SK-N-SH (cell line): ENCODE results near the gene TAS2R16. TPM values are rescaled to one million over a fixed set of nuclear protein-coding genes. Genes with fewer than 3 reads are reported as not detected.

ENCODE experiments used
- CTCF ChIA-PET: fragments of 300-600, 350-600 bp; formaldehyde crosslinking; extraction: SDS; loops from one replicate; lab custom pipeline; 2021; lab: Yijun Ruan, JAX
- POLR2A ChIA-PET: fragments of 350-600 bp; sonication (Branson Sonifier 250); formaldehyde crosslinking; extraction: SDS; loops from one replicate; lab custom pipeline; 2020; ENCODE audit warnings: antibody characterized with exemption, inconsistent platforms; lab: Yijun Ruan, JAX
- DNase-seq: peaks from one replicate; pipeline ENCODE4 v3.0.0; 2012
- H2AFZ ChIP-seq: fragments of 200-600 bp; sonication (generic); 2 replicates; pipeline ENCODE4 v1.8.1; 2016; ENCODE audit warnings: antibody characterized with exemption, mild to moderate bottlenecking, low read depth
- H3F3A ChIP-seq: fragments of 200-600 bp; sonication (generic); replicated peaks from 2 replicates; pipeline ENCODE3; 2016; ENCODE audit warnings: antibody characterized with exemption, mild to moderate bottlenecking; ENCODE audit not compliant: insufficient read depth
- H3K27ac ChIP-seq, 2 experiments: fragments of 200-500 bp in 1 of 2; fragments of 200-600 bp in 1 of 2; sonication (Bioruptor generic) in 1 of 2; sonication (generic), shearing (Covaris generic) in 1 of 2; 2 replicates each; pipeline versions ENCODE4 v1.5.1 to v1.6.1; 2014 to 2016; ENCODE audit warnings: low read depth in 2 of 2, inconsistent platforms in 1 of 2, low read length in 1 of 2, mild to moderate bottlenecking in 1 of 2, mixed read lengths in 1 of 2
- H3K27me3 ChIP-seq: fragments of 200-600 bp; sonication (generic), shearing (Covaris generic); 2 replicates; pipeline ENCODE4 v1.6.1; 2016; ENCODE audit warnings: mixed run types; ENCODE audit not compliant: insufficient read depth
- H3K36me3 ChIP-seq, 2 experiments: fragments of 200-500 bp in 1 of 2; fragments of 200-600 bp in 1 of 2; sonication (Bioruptor generic) in 1 of 2; sonication (generic) in 1 of 2; replicated peaks in 1 of 2; 2 replicates each; pipeline versions ENCODE3 to v1.5.1; 2014 to 2016; ENCODE audit warnings: low read length in 1 of 2, mild to moderate bottlenecking in 1 of 2; ENCODE audit not compliant: insufficient read depth in 2 of 2, control insufficient read depth in 1 of 2
- H3K4me1 ChIP-seq, 2 experiments: fragments of 200-500 bp in 1 of 2; fragments of 200-600 bp in 1 of 2; sonication (Bioruptor generic) in 1 of 2; sonication (generic), shearing (Covaris generic) in 1 of 2; 2 replicates each; pipeline versions ENCODE4 v1.5.1 to v1.6.1; 2014 to 2016; ENCODE audit warnings: low read depth in 1 of 2, low read length in 1 of 2, mixed run types in 1 of 2; ENCODE audit not compliant: insufficient read depth in 2 of 2, control insufficient read depth in 1 of 2
- H3K4me2 ChIP-seq: fragments of 200-600 bp; sonication (generic), shearing (Covaris generic); 2 replicates; pipeline ENCODE4 v1.6.1; 2017; ENCODE audit warnings: mixed run types
- H3K4me3 ChIP-seq, 2 experiments: fragments of 200-500 bp in 1 of 2; fragments of 200-600 bp in 1 of 2; sonication (Bioruptor generic) in 1 of 2; sonication (generic), shearing (Covaris generic) in 1 of 2; 2 replicates each; pipeline versions ENCODE4 v1.5.1 to v1.8.1; 2014 to 2016; ENCODE audit warnings: low read depth in 2 of 2, inconsistent platforms in 1 of 2, low read length in 1 of 2, mild to moderate bottlenecking in 1 of 2, mixed read lengths in 1 of 2, moderate library complexity in 1 of 2
- H3K79me2 ChIP-seq: fragments of 200-600 bp; sonication (generic); 2 replicates; pipeline ENCODE4 v1.8.1; 2017; ENCODE audit warnings: mild to moderate bottlenecking; ENCODE audit not compliant: insufficient read depth
- H3K9ac ChIP-seq: fragments of 200-600 bp; sonication (generic); 2 replicates; pipeline ENCODE4 v1.6.1; 2017; ENCODE audit warnings: mixed run types
- H3K9me2 ChIP-seq: fragments of 200-600 bp; sonication (generic); 2 replicates; pipeline ENCODE4 v1.6.1; 2017; ENCODE audit warnings: mixed run types
- H3K9me3 ChIP-seq: fragments of 200-600 bp; sonication (generic); 2 replicates; pipeline ENCODE4 v1.6.1; 2017; ENCODE audit warnings: mixed run types, mild to moderate bottlenecking, moderate library complexity
- H4K20me1 ChIP-seq: fragments of 200-600 bp; sonication (generic); 2 replicates; pipeline ENCODE4 v1.6.1; 2017; ENCODE audit warnings: mild to moderate bottlenecking, mixed run types; ENCODE audit not compliant: insufficient read depth
- CTCF ChIP-seq: fragments of 200-600 bp; sonication (generic); IDR thresholded peaks from 2 replicates; pipeline ENCODE4 v1.6.1; 2017; ENCODE audit warnings: antibody characterized with exemption, mild to moderate bottlenecking, moderate library complexity
- FOXJ3 ChIP-seq: sonication (generic); formaldehyde crosslinking; IDR thresholded peaks from 2 replicates; pipeline ENCODE4 v1.5.1; 2020; ENCODE audit warnings: mild to moderate bottlenecking, missing genetic modification reagents
- FOXM1 ChIP-seq: IDR thresholded peaks from 2 replicates; pipeline ENCODE4 v1.4.0; 2012; ENCODE audit warnings: low read depth, mild to moderate bottlenecking
- JUND ChIP-seq: IDR thresholded peaks from 2 replicates; pipeline ENCODE4 v1.4.0; 2012
- MAX ChIP-seq: IDR thresholded peaks from 2 replicates; pipeline ENCODE4 v1.4.0; 2012; ENCODE audit warnings: low read depth
- POLR2AphosphoS5 ChIP-seq: IDR thresholded peaks from 2 replicates; pipeline ENCODE4 v1.6.1; 2012; ENCODE audit warnings: low read depth, low read length
- REST ChIP-seq: IDR thresholded peaks from 2 replicates; pipeline ENCODE4 v1.6.1; 2012; ENCODE audit warnings: mild to moderate bottlenecking, low read depth, low read length, moderate library complexity
- RFX5 ChIP-seq: IDR thresholded peaks from 2 replicates; pipeline ENCODE4 v1.6.1; 2012; ENCODE audit warnings: mild to moderate bottlenecking, improper control_type of control experiment, low read length
- SIN3A ChIP-seq: IDR thresholded peaks from 2 replicates; pipeline ENCODE4 v1.6.1; 2012; ENCODE audit warnings: low read depth, mild to moderate bottlenecking, low read length, moderate library complexity, borderline replicate concordance
- TAF1 ChIP-seq: IDR thresholded peaks from 2 replicates; pipeline ENCODE4 v1.6.1; 2012; ENCODE audit warnings: low read depth, mild to moderate bottlenecking, low read length, moderate library complexity, borderline replicate concordance
- USF1 ChIP-seq: IDR thresholded peaks from 2 replicates; pipeline ENCODE4 v1.4.0; 2012; ENCODE audit warnings: low read depth, borderline replicate concordance
- ZBTB33 ChIP-seq: IDR thresholded peaks from 2 replicates; pipeline ENCODE4 v1.4.0; 2012; ENCODE audit warnings: low read depth, borderline replicate concordance
- whole genome bisulfite sequencing: methylation state at CpG from one replicate; pipeline ENCODE4 v1.1.6; 2017; ENCODE audit warnings: low lambda C conversion rate; 5-methylcytosine and 5-hydroxymethylcytosine counted together
- polyA plus RNA-seq, 3 experiments: library from polyadenylated mRNA; depleted of rRNA; stranded (reverse); fragments of >200 nt; gene quantifications; 2 replicates each; pipeline ENCODE4 v1.2.3, GENCODE V29; 2012

TAS2R16 gene
- polyA plus RNA-seq, 1 of the 3 experiments (the other 2 are of a cell fraction): not detected

GRCh38 chr7:122975341-122975740 lies 20.2 kb downstream of the TAS2R16 start:
- ChIA-PET CTCF (no interaction called here), POLR2A (no interaction called here)
- Histone ChIP-seq H3K9me2 (no peaks in the 10 kb centered on the region), H3K4me1 (0 out of 4 replicates have a peak, but pooled peaks cover 0 to 8% of the 10 kb centered on the region in 2 experiments), H4K20me1 (no peaks in the 10 kb centered on the region), H3K36me3 (no peaks in the 10 kb centered on the region), H3K27ac (no peak overlapping the region), H3K4me3 (no peak overlapping the region), H2AFZ (no peak overlapping the region), H3F3A (peaks cover 3% of the 10 kb centered on the region), H3K9me3 (no peaks in the 10 kb centered on the region), H3K79me2 (no peaks in the 10 kb centered on the region), H3K9ac (no peak overlapping the region), H3K27me3 (0 out of 2 replicates have a peak, but pooled peaks cover 4% of the 10 kb centered on the region), H3K4me2 (no peak overlapping the region)
- DNase-seq: no peak
- 0% methylated on average over 1 of the region's 1 CpG for WGBS
- TF ChIP-seq POLR2AphosphoS5 (no peak), CTCF (no peak), ZBTB33 (no peak), SIN3A (no peak), USF1 (no peak), FOXJ3 (CRISPR knock-in tag) (no peak), REST (no peak), JUND (no peak), TAF1 (no peak), FOXM1 (no peak), RFX5 (no peak), MAX (no peak)
